ENCODE results near the gene SYNE4. TPM values are rescaled to one million over a fixed set of nuclear protein-coding genes. Genes with fewer than 3 reads are reported as not detected.

The SYNE4 gene
- total and polyA plus RNA-seq, 9 of the 15 experiments (the other 6 are each of a cell fraction or from before 2014, with no cell fraction given): 0.03 to 0.65 (median 0.29) TPM

DNA sequence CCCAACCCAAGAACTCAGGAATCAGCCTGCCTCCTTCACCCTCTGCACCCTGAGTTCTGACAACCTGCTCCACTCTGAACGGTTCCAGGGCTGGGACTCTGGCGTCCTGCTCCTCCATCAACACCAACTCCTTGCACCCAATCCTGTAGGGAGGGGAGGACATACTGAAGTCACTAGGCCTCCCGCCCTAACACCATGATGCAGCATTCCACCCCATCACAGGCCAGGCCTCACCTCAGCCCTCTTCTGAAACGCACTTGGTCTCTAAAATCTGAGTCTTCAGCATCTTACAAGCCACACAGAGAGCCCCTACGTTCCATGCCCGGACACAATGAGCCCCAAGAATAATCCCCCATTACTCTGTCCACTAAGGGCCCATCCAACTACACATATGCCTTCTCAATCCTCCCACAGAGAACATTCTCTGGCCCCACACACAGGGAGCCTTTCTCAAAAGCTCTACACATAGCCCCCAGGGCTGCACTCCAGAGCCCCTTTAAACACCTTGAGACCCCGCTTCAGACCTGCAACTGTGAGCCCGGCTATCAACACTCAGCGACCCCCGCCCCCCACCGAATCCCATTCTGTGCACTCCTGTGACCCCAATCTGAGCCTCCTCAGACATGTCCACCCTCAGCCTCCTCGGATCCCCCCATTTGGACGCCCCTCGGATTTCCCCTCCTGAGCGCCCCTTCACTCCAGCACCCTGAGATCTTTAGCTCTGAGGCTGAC is 4.8 kb upstream of the SYNE4 start (continued):
- TF ChIP-seq, protein P1, sequence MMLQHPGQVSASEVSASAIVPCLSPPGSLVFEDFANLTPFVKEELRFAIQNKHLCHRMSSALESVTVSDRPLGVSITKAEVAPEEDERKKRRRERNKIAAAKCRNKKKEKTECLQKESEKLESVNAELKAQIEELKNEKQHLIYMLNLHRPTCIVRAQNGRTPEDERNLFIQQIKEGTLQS (IDR thresholded peaks at IDR 0.05): no peak
- TF ChIP-seq, protein P1 (CRISPR knock-in tag; conservative IDR thresholded peaks at IDR 0.05): no peak
- TF ChIP-seq, protein P2, sequence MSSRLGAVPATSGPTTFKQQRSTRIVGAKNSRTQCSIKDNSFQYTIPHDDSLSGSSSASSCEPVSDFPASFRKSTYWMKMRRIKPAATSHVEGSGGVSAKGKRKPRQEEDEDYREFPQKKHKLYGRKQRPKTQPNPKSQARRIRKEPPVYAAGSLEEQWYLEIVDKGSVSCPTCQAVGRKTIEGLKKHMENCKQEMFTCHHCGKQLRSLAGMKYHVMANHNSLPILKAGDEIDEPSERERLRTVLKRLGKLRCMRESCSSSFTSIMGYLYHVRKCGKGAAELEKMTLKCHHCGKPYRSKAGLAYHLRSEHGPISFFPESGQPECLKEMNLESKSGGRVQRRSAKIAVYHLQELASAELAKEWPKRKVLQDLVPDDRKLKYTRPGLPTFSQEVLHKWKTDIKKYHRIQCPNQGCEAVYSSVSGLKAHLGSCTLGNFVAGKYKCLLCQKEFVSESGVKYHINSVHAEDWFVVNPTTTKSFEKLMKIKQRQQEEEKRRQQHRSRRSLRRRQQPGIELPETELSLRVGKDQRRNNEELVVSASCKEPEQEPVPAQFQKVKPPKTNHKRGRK (tag; IDR thresholded peaks at IDR 0.05): no peak
- no peak for TF ChIP-seq LCOR (CRISPR knock-in tag; IDR thresholded peaks at IDR 0.05)
- peak in 1 of 3 experiments; percentile 17 for TF ChIP-seq YY1 (IDR thresholded peaks at IDR 0.05; ENCODE audit: borderline replicate concordance in 1 of 3, control insufficient read depth in 1 of 3, extremely low read depth in 1 of 3, insufficient read depth in 3 of 3, insufficient read length in 1 of 3, insufficient replicate concordance in 2 of 3, low read depth in 1 of 3, low read length in 2 of 3)
- TF ChIP-seq ZNF695 (CRISPR knock-in tag; IDR thresholded peaks at IDR 0.05): no peak
- no peak for TF ChIP-seq KLF10 (CRISPR knock-in tag; IDR thresholded peaks at IDR 0.05)
- TF ChIP-seq, protein P3, sequence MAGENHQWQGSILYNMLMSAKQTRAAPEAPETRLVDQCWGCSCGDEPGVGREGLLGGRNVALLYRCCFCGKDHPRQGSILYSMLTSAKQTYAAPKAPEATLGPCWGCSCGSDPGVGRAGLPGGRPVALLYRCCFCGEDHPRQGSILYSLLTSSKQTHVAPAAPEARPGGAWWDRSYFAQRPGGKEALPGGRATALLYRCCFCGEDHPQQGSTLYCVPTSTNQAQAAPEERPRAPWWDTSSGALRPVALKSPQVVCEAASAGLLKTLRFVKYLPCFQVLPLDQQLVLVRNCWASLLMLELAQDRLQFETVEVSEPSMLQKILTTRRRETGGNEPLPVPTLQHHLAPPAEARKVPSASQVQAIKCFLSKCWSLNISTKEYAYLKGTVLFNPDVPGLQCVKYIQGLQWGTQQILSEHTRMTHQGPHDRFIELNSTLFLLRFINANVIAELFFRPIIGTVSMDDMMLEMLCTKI (IDR thresholded peaks at IDR 0.05; ENCODE audit: partially characterized antibody): no peak
- TF ChIP-seq NCOA6 (IDR thresholded peaks at IDR 0.05): no peak
- TF ChIP-seq SAP30 (IDR thresholded peaks at IDR 0.05; ENCODE audit: borderline replicate concordance, insufficient read depth, low read depth, low read length, poor library complexity, severe bottlenecking): no peak
- TF ChIP-seq GTF2A2 (tag; IDR thresholded peaks at IDR 0.05): no peak
- no peak for TF ChIP-seq BCOR (IDR thresholded peaks at IDR 0.05)
- TF ChIP-seq RHOXF2B (CRISPR knock-in tag; conservative IDR thresholded peaks at IDR 0.05): no peak
- TF ChIP-seq HDGF (IDR thresholded peaks at IDR 0.05): no peak
- TF ChIP-seq FOS (IDR thresholded peaks at IDR 0.05; ENCODE audit: extremely low read depth, insufficient read length): no peak
- TF ChIP-seq TEAD2 (tag; IDR thresholded peaks at IDR 0.05): no peak
- TF ChIP-seq NCOA1 (IDR thresholded peaks at IDR 0.05; ENCODE audit: low read depth): 0 out of 2 replicates have a peak, but pooled peaks have one; percentile 23
- no peak for TF ChIP-seq LARP7 (IDR thresholded peaks at IDR 0.05)
- TF ChIP-seq, protein P4, sequence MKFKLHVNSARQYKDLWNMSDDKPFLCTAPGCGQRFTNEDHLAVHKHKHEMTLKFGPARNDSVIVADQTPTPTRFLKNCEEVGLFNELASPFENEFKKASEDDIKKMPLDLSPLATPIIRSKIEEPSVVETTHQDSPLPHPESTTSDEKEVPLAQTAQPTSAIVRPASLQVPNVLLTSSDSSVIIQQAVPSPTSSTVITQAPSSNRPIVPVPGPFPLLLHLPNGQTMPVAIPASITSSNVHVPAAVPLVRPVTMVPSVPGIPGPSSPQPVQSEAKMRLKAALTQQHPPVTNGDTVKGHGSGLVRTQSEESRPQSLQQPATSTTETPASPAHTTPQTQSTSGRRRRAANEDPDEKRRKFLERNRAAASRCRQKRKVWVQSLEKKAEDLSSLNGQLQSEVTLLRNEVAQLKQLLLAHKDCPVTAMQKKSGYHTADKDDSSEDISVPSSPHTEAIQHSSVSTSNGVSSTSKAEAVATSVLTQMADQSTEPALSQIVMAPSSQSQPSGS (CRISPR knock-in tag; IDR thresholded peaks at IDR 0.05): no peak
- no peak for TF ChIP-seq SMAD4 (CRISPR knock-in tag; conservative IDR thresholded peaks at IDR 0.05)
- TF ChIP-seq HDAC3 (IDR thresholded peaks at IDR 0.05; ENCODE audit: borderline replicate concordance, partially characterized antibody): no peak
- no peak for TF ChIP-seq TAF7 (tag; IDR thresholded peaks at IDR 0.05)
- no peak for TF ChIP-seq BHLHE40 (IDR thresholded peaks at IDR 0.05; ENCODE audit: low read length)
- no peak for TF ChIP-seq NELFE (IDR thresholded peaks at IDR 0.05; ENCODE audit: insufficient read depth, insufficient read length)
- no peak for TF ChIP-seq MIER1 (IDR thresholded peaks at IDR 0.05; ENCODE audit: low read depth)

Measured in K562 (cell line).